IMR-90 (cell line): ENCODE data around the gene DHCR7. TPM values are rescaled to one million over a fixed set of nuclear protein-coding genes. Genes with fewer than 3 reads are reported as not detected.

ENCODE experiments used
- ATAC-seq: fragments of 200-7000 bp; cut with Tn5 transposase; 2 replicates; pipeline ENCODE4 v1.9.1; 2020; ENCODE audit warnings: low read depth, mild to moderate bottlenecking, moderate library complexity
- BruUV-seq: library from RNA; stranded (reverse); fragments of 400-500 nt; replicated peaks from 2 replicates; lab custom pipeline; 2021; lab: Mats Ljungman, UMichigan
- CTCF ChIA-PET: fragments of 300-600 bp; formaldehyde crosslinking; extraction: SDS; loops from one replicate; lab custom pipeline; 2021; ENCODE audit warnings: antibody characterized with exemption; lab: Yijun Ruan, JAX
- POLR2A ChIA-PET: fragments of 300-600 bp; sonication (Branson Sonifier 250); formaldehyde crosslinking; loops from one replicate; lab custom pipeline; 2022; ENCODE audit warnings: antibody characterized with exemption; ENCODE audit not compliant: unreplicated experiment; lab: Charles Lee
- DNase-seq: peaks from one replicate; pipeline ENCODE4 v3.0.0; 2013
- H2AFZ ChIP-seq: replicated peaks from 2 replicates; pipeline ENCODE3; 2013; ENCODE audit warnings: low read length, mild to moderate bottlenecking; ENCODE audit not compliant: poor library complexity
- H2AK5ac ChIP-seq: 2 replicates; pipeline ENCODE4 v1.6.1; 2013; ENCODE audit warnings: low read depth, low read length, inconsistent platforms
- H2AK9ac ChIP-seq: replicated peaks from 2 replicates; pipeline ENCODE3; 2013; ENCODE audit warnings: mild to moderate bottlenecking, low read depth, low read length, moderate library complexity; ENCODE audit not compliant: poor library complexity
- H2BK120ac ChIP-seq: 2 replicates; pipeline ENCODE4 v1.6.1; 2013; ENCODE audit warnings: low read depth, low read length, inconsistent platforms
- H2BK15ac ChIP-seq: 3 replicates; pipeline ENCODE4 v1.6.1; 2013; ENCODE audit warnings: low read depth, low read length, inconsistent platforms
- H2BK20ac ChIP-seq: 2 replicates; pipeline ENCODE4 v1.6.1; 2013; ENCODE audit warnings: low read depth, mild to moderate bottlenecking, inconsistent platforms, low read length, moderate library complexity
- H2BK5ac ChIP-seq: 2 replicates; pipeline ENCODE4 v1.6.1; 2013; ENCODE audit warnings: mild to moderate bottlenecking, low read depth, low read length, inconsistent platforms; ENCODE audit not compliant: poor library complexity, severe bottlenecking
- H3K14ac ChIP-seq: replicated peaks from 2 replicates; pipeline ENCODE4 v1.6.1; 2013; ENCODE audit warnings: low read depth, low read length, inconsistent platforms
- H3K18ac ChIP-seq: 2 replicates; pipeline ENCODE4 v1.6.1; 2013; ENCODE audit warnings: low read depth, low read length, control low read depth
- H3K23ac ChIP-seq: 2 replicates; pipeline ENCODE4 v1.6.1; 2013; ENCODE audit warnings: low read depth, low read length, inconsistent platforms
- H3K27ac ChIP-seq: 2 replicates; pipeline ENCODE4 v1.5.1; 2013; ENCODE audit warnings: mild to moderate bottlenecking, control low read depth, low read length; ENCODE audit not compliant: insufficient read depth
- H3K27me3 ChIP-seq: 2 replicates; pipeline ENCODE4 v1.6.1; 2013; ENCODE audit warnings: low read length; ENCODE audit not compliant: control insufficient read depth, insufficient read depth
- H3K36me3 ChIP-seq: 2 replicates; pipeline ENCODE4 v1.6.1; 2013; ENCODE audit warnings: low read length, mixed read lengths; ENCODE audit not compliant: control insufficient read depth, insufficient read depth
- H3K4ac ChIP-seq: 2 replicates; pipeline ENCODE4 v1.6.1; 2013; ENCODE audit warnings: low read depth, low read length, inconsistent platforms
- H3K4me1 ChIP-seq: 2 replicates; pipeline ENCODE4 v1.6.1; 2013; ENCODE audit warnings: low read length, mixed read lengths; ENCODE audit not compliant: control insufficient read depth, insufficient read depth
- H3K4me2 ChIP-seq: 2 replicates; pipeline ENCODE4 v1.6.1; 2013; ENCODE audit warnings: low read depth, mild to moderate bottlenecking, control low read depth, low read length, moderate library complexity
- H3K4me3 ChIP-seq: 2 replicates; pipeline ENCODE4 v1.5.1; 2013; ENCODE audit warnings: low read depth, mild to moderate bottlenecking, control low read depth, low read length, moderate library complexity; ENCODE audit not compliant: insufficient read depth
- H3K56ac ChIP-seq: 2 replicates; pipeline ENCODE4 v1.6.1; 2013; ENCODE audit warnings: low read length, inconsistent platforms; ENCODE audit not compliant: insufficient read depth; ENCODE audit errors: extremely low read depth
- H3K79me1 ChIP-seq, 2 experiments: 2 replicates each; pipeline ENCODE4 v1.6.1; 2013; ENCODE audit warnings: low read length in 2 of 2, inconsistent platforms in 1 of 2, low read depth in 1 of 2
- H3K9ac ChIP-seq: 2 replicates; pipeline ENCODE4 v1.6.1; 2013; ENCODE audit warnings: low read depth, low read length, control low read depth
- H3K9me1 ChIP-seq: 2 replicates; pipeline ENCODE4 v1.6.1; 2013; ENCODE audit warnings: low read length, inconsistent platforms; ENCODE audit not compliant: insufficient read depth
- H3K9me3 ChIP-seq: 2 replicates; pipeline ENCODE4 v1.6.1; 2013; ENCODE audit warnings: low read length; ENCODE audit not compliant: control insufficient read depth, insufficient read depth
- H4K20me1 ChIP-seq: 2 replicates; pipeline ENCODE4 v1.6.1; 2013; ENCODE audit warnings: low read length, inconsistent platforms; ENCODE audit not compliant: insufficient read depth
- H4K5ac ChIP-seq: 2 replicates; pipeline ENCODE4 v1.6.1; 2013; ENCODE audit warnings: mild to moderate bottlenecking, low read depth, low read length, control low read depth
- H4K8ac ChIP-seq, 2 experiments: 2 replicates each; pipeline ENCODE4 v1.6.1; 2013; ENCODE audit warnings: low read depth in 2 of 2, low read length in 2 of 2, control low read depth in 1 of 2, inconsistent platforms in 1 of 2
- H4K91ac ChIP-seq: 2 replicates; pipeline ENCODE4 v1.6.1; 2013; ENCODE audit warnings: low read depth, low read length, inconsistent platforms; ENCODE audit not compliant: insufficient read depth
- BHLHE40 ChIP-seq: fragments of 150-350 bp; IDR thresholded peaks from 2 replicates; pipeline ENCODE4 v1.6.1; 2016; ENCODE audit warnings: mild to moderate bottlenecking, low read depth, low read length
- CEBPB ChIP-seq: IDR thresholded peaks from 2 replicates; pipeline ENCODE4 v1.6.1; 2012; ENCODE audit warnings: low read depth, low read length, improper control_type of control experiment
- CHD1 ChIP-seq: IDR thresholded peaks from 2 replicates; pipeline ENCODE4 v1.6.1; 2012; ENCODE audit warnings: low read depth, low read length, improper control_type of control experiment
- CTCF ChIP-seq: conservative IDR thresholded peaks from 2 replicates; pipeline ENCODE4 v1.5.1; 2012; ENCODE audit warnings: mild to moderate bottlenecking, low read depth, low read length, improper control_type of control experiment
- ELK1 ChIP-seq: fragments of 150-350 bp; IDR thresholded peaks from 2 replicates; pipeline ENCODE4 v1.6.1; 2016; ENCODE audit warnings: low read depth, mild to moderate bottlenecking, low read length, moderate library complexity, borderline replicate concordance
- FOS ChIP-seq: fragments of 150-350 bp; IDR thresholded peaks from 2 replicates; pipeline ENCODE4 v1.6.1; 2016; ENCODE audit warnings: low read depth, low read length
- MAFK ChIP-seq: IDR thresholded peaks from 2 replicates; pipeline ENCODE4 v1.6.1; 2012; ENCODE audit warnings: low read depth, low read length, improper control_type of control experiment
- MAZ ChIP-seq: IDR thresholded peaks from 2 replicates; pipeline ENCODE4 v1.6.1; 2012; ENCODE audit warnings: low read depth, mild to moderate bottlenecking, low read length, improper control_type of control experiment, moderate library complexity, borderline replicate concordance
- MXI1 ChIP-seq: IDR thresholded peaks from 2 replicates; pipeline ENCODE4 v1.6.1; 2012; ENCODE audit warnings: low read depth, mild to moderate bottlenecking, low read length, moderate library complexity, borderline replicate concordance
- NFE2L2 ChIP-seq: fragments of 150-350 bp; IDR thresholded peaks from 2 replicates; pipeline ENCODE4 v1.6.1; 2016; ENCODE audit warnings: low read depth, mild to moderate bottlenecking, low read length
- POLR2A ChIP-seq: IDR thresholded peaks from 2 replicates; pipeline ENCODE4 v1.6.1; 2012; ENCODE audit warnings: mild to moderate bottlenecking, low read depth, low read length
- RAD21 ChIP-seq: IDR thresholded peaks from 2 replicates; pipeline ENCODE4 v1.6.1; 2012; ENCODE audit warnings: low read length, improper control_type of control experiment
- RCOR1 ChIP-seq: IDR thresholded peaks from 2 replicates; pipeline ENCODE4 v1.6.1; 2012; ENCODE audit warnings: mild to moderate bottlenecking, low read length, improper control_type of control experiment; ENCODE audit not compliant: insufficient replicate concordance
- RFX5 ChIP-seq: IDR thresholded peaks from 2 replicates; pipeline ENCODE4 v1.8.0; 2012; ENCODE audit warnings: low read depth, mild to moderate bottlenecking, low read length, moderate library complexity
- SMC3 ChIP-seq: fragments of 150-350 bp; IDR thresholded peaks from 2 replicates; pipeline ENCODE4 v1.6.1; 2016; ENCODE audit warnings: low read depth, mild to moderate bottlenecking, antibody characterized with exemption, low read length, moderate library complexity
- USF2 ChIP-seq: fragments of 150-350 bp; IDR thresholded peaks from 2 replicates; pipeline ENCODE4 v1.6.1; 2017; ENCODE audit warnings: mild to moderate bottlenecking, antibody characterized with exemption, low read length, low read depth
- WGBS, 2 experiments: methylation state at CpG; one replicate each; pipeline versions ENCODE4 v1.1.5 to v1.1.7; 2013; ENCODE audit warnings: missing lambda C conversion rate in 2 of 2; ENCODE audit not compliant: insufficient read length in 1 of 2; ENCODE audit errors: extremely low coverage in 2 of 2; 5-methylcytosine and 5-hydroxymethylcytosine counted together
- dilution Hi-C: fragments of 300-500 bp; cut with HindIII; formaldehyde crosslinking; loops from one replicate; pipeline ENCODE4 v1.14.3; 2018; ENCODE audit warnings: low sequenced_read_pairs; ENCODE audit not compliant: unreplicated experiment
- in situ Hi-C: fragments of 300-500 bp; cut with MboI; formaldehyde crosslinking; loops from 3 replicates; pipeline ENCODE4 v1.14.3; 2019; ENCODE audit warnings: low sequenced_read_pairs, inconsistent platforms, mixed read lengths
- intact Hi-C: fragments of 100-400 bp; cut with micrococcal nuclease; formaldehyde crosslinking; loops from 2 replicates; pipeline ENCODE4 v1.10.0; 2022
- polyA plus RNA-seq, 3 experiments: library from polyadenylated mRNA; depleted of rRNA; stranded (reverse); fragments of >200 nt; gene quantifications; 2 replicates each; pipeline ENCODE4 v1.2.3, GENCODE V29; 2012; ENCODE audit warnings: low replicate concordance in 1 of 3
- total RNA-seq: library from RNA; depleted of rRNA; stranded (reverse); fragments of >200 nt; gene quantifications from 2 replicates; pipeline ENCODE4 v1.2.3, GENCODE V29; 2012

DHCR7 gene
- total and polyA plus RNA-seq, 2 of the 4 experiments (the other 2 are of a cell fraction), result 22.0 to 43.3 TPM

- no peak overlapping the region for H4K8ac ChIP-seq
- no peaks in the 10 kb centered on the region; the same call in none of the 2 replicates for H3K9me3 ChIP-seq
- no peak overlapping the region for H3K9ac ChIP-seq
- peaks cover 3% of the 10 kb centered on the region; the same call in 1 of the 2 replicates for H3K9me1 ChIP-seq
- no peak overlapping the region for H3K14ac ChIP-seq
- H3K79me1 ChIP-seq, result no peaks in the 10 kb centered on the region
- no peak overlapping the region for H2BK5ac ChIP-seq
- WGBS, 2 experiments, result 77% methylated on average over 12 of the region's 17 CpGs; no CpG with 5 or more reads in 1 of the 2 experiments
- no peak overlapping the region for H2AK9ac ChIP-seq
- ChIA-PET POLR2A (no interaction called here), CTCF (no interaction called here)
- H3K27ac ChIP-seq, result no peak overlapping the region
- no TSS peak for BruUV-seq
- H2BK20ac ChIP-seq, result no peak overlapping the region
- no peak overlapping the region for H4K5ac ChIP-seq
- H3K36me3 ChIP-seq, result no peaks in the 10 kb centered on the region
- no peak overlapping the region for H3K56ac ChIP-seq
- DNase-seq (no peak), ATAC-seq (no peak)
- H3K4me1 ChIP-seq, result no peaks in the 10 kb centered on the region
- peaks cover 31% of the 10 kb centered on the region for H3K27me3 ChIP-seq
- intact Hi-C loops, result no loop called here
- no peak overlapping the region for H3K4ac ChIP-seq
- H2AFZ ChIP-seq, result no peak overlapping the region
- dilution Hi-C loops, result no loop called here
- no peak overlapping the region for H2BK120ac ChIP-seq
- H4K20me1 ChIP-seq, result no peaks in the 10 kb centered on the region
- H3K18ac ChIP-seq, result no peak overlapping the region
- no peak overlapping the region for H2BK15ac ChIP-seq
- H2AK5ac ChIP-seq, result no peak overlapping the region
- in situ Hi-C loops, result no loop called here
- no peak overlapping the region for H3K4me3 ChIP-seq
- H3K4me2 ChIP-seq, result no peak overlapping the region
- TF ChIP-seq CEBPB (no peak), FOS (no peak), RFX5 (no peak), USF2 (no peak), MAFK (no peak), SMC3 (no peak), CHD1 (no peak), CTCF (no peak), RAD21 (no peak), ELK1 (no peak), POLR2A (no peak), MXI1 (no peak), BHLHE40 (no peak), NFE2L2 (no peak), MAZ (no peak), RCOR1 (no peak)
- H4K91ac ChIP-seq, result no peak overlapping the region
- no peak overlapping the region for H3K23ac ChIP-seq
These were observed 50.2 kb downstream of the DHCR7 start for GRCh38 chr11:71397961-71398360.
